WTC11 (cell line): ENCODE measurements around the gene AP5M1.

ENCODE experiments used
- CREM ChIP-seq: sonication (generic); formaldehyde crosslinking; IDR thresholded peaks from 2 replicates; pipeline ENCODE4 v1.8.1; 2022; ENCODE audit warnings: mild to moderate bottlenecking, missing genetic modification reagents, moderate library complexity
- ELF4 ChIP-seq: sonication (generic); formaldehyde crosslinking; IDR thresholded peaks from 2 replicates; pipeline ENCODE4 v1.8.1; 2022; ENCODE audit warnings: low read depth, mild to moderate bottlenecking, moderate library complexity, missing genetic modification reagents
- EMX1 ChIP-seq: fragments of 250-450 bp; sonication (Bioruptor Pico); IDR thresholded peaks from 2 replicates; pipeline ENCODE4 v1.8.0; 2021; ENCODE audit warnings: mild to moderate bottlenecking
- GABPB1 ChIP-seq: sonication (generic); formaldehyde crosslinking; IDR thresholded peaks from 2 replicates; pipeline ENCODE4 v1.8.1; 2023; ENCODE audit warnings: mild to moderate bottlenecking, missing genetic modification reagents
- NR1H2 ChIP-seq: sonication (generic); formaldehyde crosslinking; IDR thresholded peaks from 2 replicates; pipeline ENCODE4 v1.9.0; 2021; ENCODE audit warnings: mild to moderate bottlenecking, moderate library complexity, missing genetic modification reagents
- SP1 ChIP-seq: sonication (generic); formaldehyde crosslinking; conservative IDR thresholded peaks from 2 replicates; pipeline ENCODE4 v1.8.1; 2022; ENCODE audit warnings: missing genetic modification reagents
- ZNF121 ChIP-seq: sonication (generic); formaldehyde crosslinking; IDR thresholded peaks from 2 replicates; pipeline ENCODE4 v1.8.0; 2023; ENCODE audit warnings: missing genetic modification reagents
- ZNF423 ChIP-seq: fragments of 250-450 bp; sonication (Bioruptor Pico); IDR thresholded peaks from 2 replicates; pipeline ENCODE4 v2.1.2; 2022; ENCODE audit warnings: mild to moderate bottlenecking, moderate library complexity
- TF ChIP-seq, protein P1 (sequence below): fragments of 200-600 bp; IDR thresholded peaks from 2 replicates; pipeline ENCODE4 v1.8.0; 2022; ENCODE audit warnings: antibody characterized with exemption
- TF ChIP-seq, protein P2 (sequence below): fragments of 250-450 bp; sonication (Bioruptor Pico); IDR thresholded peaks from 2 replicates; pipeline ENCODE4 v2.1.2; 2022; ENCODE audit warnings: mild to moderate bottlenecking, moderate library complexity
- TF ChIP-seq, protein P3 (sequence below): sonication (generic); formaldehyde crosslinking; IDR thresholded peaks from 2 replicates; pipeline ENCODE4 v1.8.1; 2023; ENCODE audit warnings: mild to moderate bottlenecking, missing genetic modification reagents, moderate library complexity
- TF ChIP-seq, protein P4 (sequence below): sonication (generic); formaldehyde crosslinking; IDR thresholded peaks from 2 replicates; pipeline ENCODE4 v1.8.1; 2022; ENCODE audit warnings: low read depth, mild to moderate bottlenecking, moderate library complexity, missing genetic modification reagents, borderline replicate concordance

DNA sequence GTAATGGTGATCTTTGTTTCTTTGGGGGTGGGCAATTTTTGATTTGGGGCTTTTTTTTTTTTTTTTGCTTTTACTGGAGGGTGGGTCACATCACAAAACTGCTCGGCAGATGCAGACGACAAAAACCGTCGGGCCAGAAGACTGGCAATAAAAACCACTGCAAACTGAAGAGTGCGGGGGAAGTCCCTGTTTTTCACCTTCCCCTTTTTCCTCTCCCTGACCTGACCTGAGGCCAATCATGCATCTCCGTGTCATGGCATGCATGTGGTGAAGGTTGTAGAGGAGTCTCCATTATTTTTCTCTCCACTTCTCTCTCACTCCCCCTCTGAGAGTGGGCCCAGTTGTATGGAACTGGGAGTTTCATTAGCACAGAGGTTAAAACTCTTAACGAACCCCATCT, 57.5 kb downstream of the AP5M1 start:
- TF ChIP-seq EMX1 (CRISPR knock-in tag), result no peak
- no peak for TF ChIP-seq ZNF423 (CRISPR knock-in tag)
- TF ChIP-seq, protein P1, sequence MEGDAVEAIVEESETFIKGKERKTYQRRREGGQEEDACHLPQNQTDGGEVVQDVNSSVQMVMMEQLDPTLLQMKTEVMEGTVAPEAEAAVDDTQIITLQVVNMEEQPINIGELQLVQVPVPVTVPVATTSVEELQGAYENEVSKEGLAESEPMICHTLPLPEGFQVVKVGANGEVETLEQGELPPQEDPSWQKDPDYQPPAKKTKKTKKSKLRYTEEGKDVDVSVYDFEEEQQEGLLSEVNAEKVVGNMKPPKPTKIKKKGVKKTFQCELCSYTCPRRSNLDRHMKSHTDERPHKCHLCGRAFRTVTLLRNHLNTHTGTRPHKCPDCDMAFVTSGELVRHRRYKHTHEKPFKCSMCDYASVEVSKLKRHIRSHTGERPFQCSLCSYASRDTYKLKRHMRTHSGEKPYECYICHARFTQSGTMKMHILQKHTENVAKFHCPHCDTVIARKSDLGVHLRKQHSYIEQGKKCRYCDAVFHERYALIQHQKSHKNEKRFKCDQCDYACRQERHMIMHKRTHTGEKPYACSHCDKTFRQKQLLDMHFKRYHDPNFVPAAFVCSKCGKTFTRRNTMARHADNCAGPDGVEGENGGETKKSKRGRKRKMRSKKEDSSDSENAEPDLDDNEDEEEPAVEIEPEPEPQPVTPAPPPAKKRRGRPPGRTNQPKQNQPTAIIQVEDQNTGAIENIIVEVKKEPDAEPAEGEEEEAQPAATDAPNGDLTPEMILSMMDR, result no peak
- no peak for TF ChIP-seq SP1 (CRISPR knock-in tag)
- TF ChIP-seq, protein P2, sequence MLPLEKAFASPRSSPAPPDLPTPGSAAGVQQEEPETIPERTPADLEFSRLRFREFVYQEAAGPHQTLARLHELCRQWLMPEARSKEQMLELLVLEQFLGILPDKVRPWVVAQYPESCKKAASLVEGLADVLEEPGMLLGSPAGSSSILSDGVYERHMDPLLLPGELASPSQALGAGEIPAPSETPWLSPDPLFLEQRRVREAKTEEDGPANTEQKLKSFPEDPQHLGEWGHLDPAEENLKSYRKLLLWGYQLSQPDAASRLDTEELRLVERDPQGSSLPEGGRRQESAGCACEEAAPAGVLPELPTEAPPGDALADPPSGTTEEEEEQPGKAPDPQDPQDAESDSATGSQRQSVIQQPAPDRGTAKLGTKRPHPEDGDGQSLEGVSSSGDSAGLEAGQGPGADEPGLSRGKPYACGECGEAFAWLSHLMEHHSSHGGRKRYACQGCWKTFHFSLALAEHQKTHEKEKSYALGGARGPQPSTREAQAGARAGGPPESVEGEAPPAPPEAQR (CRISPR knock-in tag), result no peak
- TF ChIP-seq ELF4 (CRISPR knock-in tag), result no peak
- TF ChIP-seq NR1H2 (CRISPR knock-in tag), result no peak
- TF ChIP-seq, protein P3, sequence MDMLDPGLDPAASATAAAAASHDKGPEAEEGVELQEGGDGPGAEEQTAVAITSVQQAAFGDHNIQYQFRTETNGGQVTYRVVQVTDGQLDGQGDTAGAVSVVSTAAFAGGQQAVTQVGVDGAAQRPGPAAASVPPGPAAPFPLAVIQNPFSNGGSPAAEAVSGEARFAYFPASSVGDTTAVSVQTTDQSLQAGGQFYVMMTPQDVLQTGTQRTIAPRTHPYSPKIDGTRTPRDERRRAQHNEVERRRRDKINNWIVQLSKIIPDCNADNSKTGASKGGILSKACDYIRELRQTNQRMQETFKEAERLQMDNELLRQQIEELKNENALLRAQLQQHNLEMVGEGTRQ (CRISPR knock-in tag), result no peak
- TF ChIP-seq CREM (CRISPR knock-in tag), result no peak
- TF ChIP-seq ZNF121, result no peak
- TF ChIP-seq GABPB1 (CRISPR knock-in tag), result no peak
- TF ChIP-seq, protein P4, sequence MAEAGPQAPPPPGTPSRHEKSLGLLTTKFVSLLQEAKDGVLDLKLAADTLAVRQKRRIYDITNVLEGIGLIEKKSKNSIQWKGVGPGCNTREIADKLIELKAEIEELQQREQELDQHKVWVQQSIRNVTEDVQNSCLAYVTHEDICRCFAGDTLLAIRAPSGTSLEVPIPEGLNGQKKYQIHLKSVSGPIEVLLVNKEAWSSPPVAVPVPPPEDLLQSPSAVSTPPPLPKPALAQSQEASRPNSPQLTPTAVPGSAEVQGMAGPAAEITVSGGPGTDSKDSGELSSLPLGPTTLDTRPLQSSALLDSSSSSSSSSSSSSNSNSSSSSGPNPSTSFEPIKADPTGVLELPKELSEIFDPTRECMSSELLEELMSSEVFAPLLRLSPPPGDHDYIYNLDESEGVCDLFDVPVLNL, result no peak
